ENCODE data around the gene DMPK.

DNA sequence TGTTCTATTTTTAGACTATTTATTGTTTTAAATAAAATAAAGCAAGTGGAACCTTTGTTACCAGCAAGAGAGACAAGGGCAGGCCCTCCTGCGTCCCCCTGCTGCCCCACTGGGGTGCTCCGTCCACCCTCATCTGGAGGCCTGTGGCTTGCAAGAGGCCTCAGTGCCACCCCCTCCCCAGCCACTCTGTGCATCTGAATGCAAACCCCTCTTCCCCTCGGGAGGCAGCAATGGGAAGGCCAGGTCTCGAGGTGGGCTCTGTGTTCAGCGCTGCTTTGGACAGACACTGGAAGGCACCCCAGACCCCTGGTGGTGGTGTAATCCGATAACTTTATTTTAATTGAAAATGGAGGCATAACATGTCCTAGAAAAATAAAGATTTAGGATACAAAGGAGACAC is 17.8 kb downstream of the DMPK start:
- TF ChIP-seq, protein P1, sequence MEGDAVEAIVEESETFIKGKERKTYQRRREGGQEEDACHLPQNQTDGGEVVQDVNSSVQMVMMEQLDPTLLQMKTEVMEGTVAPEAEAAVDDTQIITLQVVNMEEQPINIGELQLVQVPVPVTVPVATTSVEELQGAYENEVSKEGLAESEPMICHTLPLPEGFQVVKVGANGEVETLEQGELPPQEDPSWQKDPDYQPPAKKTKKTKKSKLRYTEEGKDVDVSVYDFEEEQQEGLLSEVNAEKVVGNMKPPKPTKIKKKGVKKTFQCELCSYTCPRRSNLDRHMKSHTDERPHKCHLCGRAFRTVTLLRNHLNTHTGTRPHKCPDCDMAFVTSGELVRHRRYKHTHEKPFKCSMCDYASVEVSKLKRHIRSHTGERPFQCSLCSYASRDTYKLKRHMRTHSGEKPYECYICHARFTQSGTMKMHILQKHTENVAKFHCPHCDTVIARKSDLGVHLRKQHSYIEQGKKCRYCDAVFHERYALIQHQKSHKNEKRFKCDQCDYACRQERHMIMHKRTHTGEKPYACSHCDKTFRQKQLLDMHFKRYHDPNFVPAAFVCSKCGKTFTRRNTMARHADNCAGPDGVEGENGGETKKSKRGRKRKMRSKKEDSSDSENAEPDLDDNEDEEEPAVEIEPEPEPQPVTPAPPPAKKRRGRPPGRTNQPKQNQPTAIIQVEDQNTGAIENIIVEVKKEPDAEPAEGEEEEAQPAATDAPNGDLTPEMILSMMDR (conservative IDR thresholded peaks at IDR 0.05; ENCODE audit: low read depth, low read length), result no peak
- no peak for TF ChIP-seq EZH2phosphoT487 (IDR thresholded peaks at IDR 0.05; ENCODE audit: borderline replicate concordance, low read length)
- TF ChIP-seq EZH2 (IDR thresholded peaks at IDR 0.05; ENCODE audit: low read length, unreplicated experiment), result no peak

Measured in PC-3 (cell line).